HEK293 (cell line): ENCODE measurements around the gene THBS2.

ENCODE experiments used
- CTCF ChIA-PET: fragments of 350-600 bp; formaldehyde crosslinking; extraction: SDS; loops from one replicate; lab custom pipeline; 2021; ENCODE audit warnings: antibody characterized with exemption; lab: Yijun Ruan, JAX
- POLR2A ChIA-PET: fragments of 300-600 bp; formaldehyde crosslinking; extraction: SDS; loops from one replicate; lab custom pipeline; 2020; ENCODE audit warnings: antibody characterized with exemption, inconsistent platforms; lab: Yijun Ruan, JAX
- H3K27ac ChIP-seq: fragments of 200-500 bp; sonication (Bioruptor generic); 2 replicates; pipeline ENCODE4 v1.5.1; 2014; ENCODE audit warnings: low read depth, low read length, control low read depth, inconsistent platforms; ENCODE audit errors: extremely low read depth
- H3K36me3 ChIP-seq, 2 experiments: fragments of 200-500 bp in 1 of 2; sonication (Bioruptor generic) in 1 of 2; 1 replicate in 1 of 2; 2 replicates in 1 of 2; pipeline ENCODE4 v1.5.1; 2014 to 2017; ENCODE audit warnings: inconsistent platforms in 2 of 2, low read length in 2 of 2; ENCODE audit not compliant: control insufficient read depth in 2 of 2, insufficient read depth in 1 of 2
- H3K4me1 ChIP-seq: fragments of 200-500 bp; sonication (Bioruptor generic); 2 replicates; pipeline ENCODE4 v1.5.1; 2014; ENCODE audit warnings: mild to moderate bottlenecking, low read length, inconsistent platforms; ENCODE audit not compliant: control insufficient read depth, insufficient read depth
- H3K4me3 ChIP-seq: 2 replicates; pipeline ENCODE4 v1.5.1; 2011; ENCODE audit warnings: low read depth, mild to moderate bottlenecking, control low read depth, low read length, moderate library complexity
- H3K9me3 ChIP-seq: fragments of 200-500 bp; sonication (Bioruptor generic); 2 replicates; pipeline ENCODE4 v1.5.1; 2014; ENCODE audit warnings: low read depth, low read length, inconsistent platforms; ENCODE audit not compliant: control insufficient read depth, insufficient read depth
- HOXA7 ChIP-seq: sonication (generic); formaldehyde crosslinking; IDR thresholded peaks from 2 replicates; pipeline ENCODE4 v1.8.1; 2022; ENCODE audit warnings: missing genetic modification reagents, borderline replicate concordance
- PRDM1 ChIP-seq: fragments of 450-650 bp; formaldehyde crosslinking; IDR thresholded peaks from 2 replicates; pipeline ENCODE4; 2016; ENCODE audit warnings: missing biosample characterization, missing genetic modification characterization
- SETDB1 ChIP-seq: IDR thresholded peaks from one replicate; pipeline ENCODE4 v1.6.1; 2017; ENCODE audit warnings: mild to moderate bottlenecking, low read length, moderate library complexity, mixed read lengths; ENCODE audit not compliant: insufficient read length
- SP7 ChIP-seq: fragments of 450-650 bp; formaldehyde crosslinking; IDR thresholded peaks from 2 replicates; pipeline ENCODE4 v1.5.1; 2016; ENCODE audit warnings: missing biosample characterization, missing genetic modification characterization
- TCF7L2 ChIP-seq: IDR thresholded peaks from 2 replicates; pipeline ENCODE4 v1.6.1; 2011; ENCODE audit warnings: low read depth, mild to moderate bottlenecking, inconsistent platforms, low read length, moderate library complexity, borderline replicate concordance
- ZFP69B ChIP-seq: fragments of 450-650 bp; formaldehyde crosslinking; IDR thresholded peaks from 2 replicates; pipeline ENCODE4 v1.5.1; 2016; ENCODE audit warnings: missing biosample characterization, missing genetic modification characterization
- ZNF157 ChIP-seq: fragments of 450-650 bp; formaldehyde crosslinking; IDR thresholded peaks from 2 replicates; pipeline ENCODE4 v1.5.1; 2016; ENCODE audit warnings: missing biosample characterization, missing genetic modification characterization
- ZNF2 ChIP-seq: fragments of 450-650 bp; formaldehyde crosslinking; IDR thresholded peaks from 2 replicates; pipeline ENCODE4 v1.5.1; 2016; ENCODE audit warnings: missing biosample characterization, missing genetic modification characterization
- ZNF221 ChIP-seq: fragments of 450-650 bp; formaldehyde crosslinking; IDR thresholded peaks from 2 replicates; pipeline ENCODE4 v1.5.1; 2017; ENCODE audit warnings: missing biosample characterization, missing genetic modification characterization, borderline replicate concordance
- ZNF23 ChIP-seq: fragments of 450-650 bp; formaldehyde crosslinking; IDR thresholded peaks from 2 replicates; pipeline ENCODE4 v1.5.1; 2016; ENCODE audit warnings: missing biosample characterization, missing genetic modification characterization, borderline replicate concordance
- ZNF311 ChIP-seq: fragments of 450-650 bp; formaldehyde crosslinking; IDR thresholded peaks from 2 replicates; pipeline ENCODE4 v1.5.1; 2017; ENCODE audit warnings: missing biosample characterization, missing genetic modification characterization, borderline replicate concordance
- ZNF514 ChIP-seq: fragments of 450-650 bp; formaldehyde crosslinking; IDR thresholded peaks from 2 replicates; pipeline ENCODE4 v1.5.1; 2016; ENCODE audit warnings: missing biosample characterization, missing genetic modification characterization
- ZNF560 ChIP-seq: fragments of 450-650 bp; formaldehyde crosslinking; IDR thresholded peaks from 2 replicates; pipeline ENCODE4 v1.5.1; 2017; ENCODE audit warnings: missing biosample characterization, missing genetic modification characterization, borderline replicate concordance
- ZNF610 ChIP-seq: fragments of 450-650 bp; formaldehyde crosslinking; IDR thresholded peaks from 2 replicates; pipeline ENCODE4 v1.5.1; 2016; ENCODE audit warnings: missing biosample characterization, missing genetic modification characterization, borderline replicate concordance
- ZNF626 ChIP-seq: fragments of 450-650 bp; sonication (Bioruptor Pico); formaldehyde crosslinking; IDR thresholded peaks from 2 replicates; pipeline ENCODE4 v1.5.1; 2018; ENCODE audit warnings: missing biosample characterization, missing genetic modification characterization, inconsistent platforms
- ZNF629 ChIP-seq: fragments of 450-650 bp; formaldehyde crosslinking; IDR thresholded peaks from 2 replicates; pipeline ENCODE4 v1.5.1; 2017; ENCODE audit warnings: missing biosample characterization, missing genetic modification characterization
- ZNF677 ChIP-seq: fragments of 450-650 bp; IDR thresholded peaks from 2 replicates; pipeline ENCODE4 v1.5.0; 2018; ENCODE audit warnings: missing biosample characterization, mild to moderate bottlenecking, missing genetic modification characterization, moderate library complexity
- TF ChIP-seq, protein P1 (sequence below): fragments of 450-650 bp; formaldehyde crosslinking; IDR thresholded peaks from 2 replicates; pipeline ENCODE4 v1.5.1; 2016; ENCODE audit warnings: missing biosample characterization, missing genetic modification characterization

Gene THBS2

DNA sequence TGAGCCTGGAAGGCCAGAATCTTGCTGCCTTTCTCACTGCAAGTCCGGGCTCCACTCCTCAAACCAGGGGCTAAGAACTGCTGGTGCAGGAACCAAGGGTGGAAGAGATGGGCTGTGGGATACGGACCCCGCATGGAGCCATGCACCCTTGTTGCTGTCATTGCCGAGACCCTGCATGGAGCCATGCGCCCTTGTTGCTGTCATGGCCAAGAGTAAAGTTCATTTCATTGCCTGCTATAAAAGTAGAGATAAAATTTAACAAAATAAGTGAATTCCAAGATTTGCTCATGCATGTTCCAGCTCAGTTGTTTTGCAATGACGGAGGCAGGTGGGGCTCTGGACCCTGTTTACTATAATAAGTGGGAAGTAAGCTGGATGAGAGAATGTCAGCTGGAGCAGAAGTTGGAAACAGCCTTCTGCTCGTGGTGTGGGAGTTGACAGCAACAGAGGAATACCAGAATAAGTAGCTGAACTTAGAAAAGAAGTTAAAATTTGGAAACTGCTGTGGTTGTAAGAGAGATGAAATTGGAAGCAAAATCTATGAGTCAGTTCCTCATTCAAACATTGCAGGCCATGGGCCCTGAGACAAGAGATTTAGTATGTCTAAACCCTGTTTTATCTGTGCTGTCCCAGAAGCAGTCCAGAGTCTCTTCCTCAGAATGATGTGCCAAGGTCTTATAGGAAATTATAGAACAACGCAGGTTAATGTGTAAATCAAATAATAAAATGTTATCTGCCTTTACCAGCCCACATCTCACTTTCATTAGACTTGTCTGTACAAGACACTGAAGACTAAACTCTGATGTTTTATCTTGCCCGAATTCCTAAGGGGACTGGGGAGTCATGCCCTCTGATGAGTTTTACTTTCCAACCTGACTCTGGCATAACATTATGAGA lies 15.8 kb upstream of the THBS2 start:
- H3K27ac ChIP-seq = no peak overlapping the region
- ChIA-PET POLR2A (no interaction called here), CTCF (no interaction called here)
- no peak overlapping the region for H3K4me3 ChIP-seq
- no peaks in the 10 kb centered on the region for H3K9me3 ChIP-seq
- no peaks in the 10 kb centered on the region for H3K36me3 ChIP-seq
- H3K4me1 ChIP-seq = no peaks in the 10 kb centered on the region
- TF ChIP-seq ZNF2 (no peak), SETDB1 (peak; percentile 25), ZNF311 (tag by site-specific recombination) (no peak), PRDM1 (tag by site-specific recombination) (no peak), ZNF514 (tag by site-specific recombination) (no peak), ZNF157 (tag by site-specific recombination) (peak; percentile 86), ZNF23 (no peak)

GRCh38 chr6:169268276-169268675 lies 14.6 kb upstream of the THBS2 start:
- ChIA-PET POLR2A (no interaction called here), CTCF (no interaction called here)
- H3K4me1 ChIP-seq = no peaks in the 10 kb centered on the region
- no peaks in the 10 kb centered on the region for H3K36me3 ChIP-seq
- TF ChIP-seq ZNF221 (tag by site-specific recombination) = no peak
- no peak for TF ChIP-seq ZNF560 (tag by site-specific recombination)
- no peak for TF ChIP-seq ZNF514 (tag by site-specific recombination)
- no peak for TF ChIP-seq ZNF677 (tag by site-specific recombination)
- TF ChIP-seq ZNF626 (tag by site-specific recombination) = no peak
- no peak for TF ChIP-seq ZNF610 (tag by site-specific recombination)
- no peak for TF ChIP-seq ZNF2
- TF ChIP-seq ZNF629 = no peak
- TF ChIP-seq, protein P1, sequence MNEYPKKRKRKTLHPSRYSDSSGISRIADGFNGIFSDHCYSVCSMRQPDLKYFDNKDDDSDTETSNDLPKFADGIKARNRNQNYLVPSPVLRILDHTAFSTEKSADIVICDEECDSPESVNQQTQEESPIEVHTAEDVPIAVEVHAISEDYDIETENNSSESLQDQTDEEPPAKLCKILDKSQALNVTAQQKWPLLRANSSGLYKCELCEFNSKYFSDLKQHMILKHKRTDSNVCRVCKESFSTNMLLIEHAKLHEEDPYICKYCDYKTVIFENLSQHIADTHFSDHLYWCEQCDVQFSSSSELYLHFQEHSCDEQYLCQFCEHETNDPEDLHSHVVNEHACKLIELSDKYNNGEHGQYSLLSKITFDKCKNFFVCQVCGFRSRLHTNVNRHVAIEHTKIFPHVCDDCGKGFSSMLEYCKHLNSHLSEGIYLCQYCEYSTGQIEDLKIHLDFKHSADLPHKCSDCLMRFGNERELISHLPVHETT (tag by site-specific recombination) = no peak
- no peak for TF ChIP-seq TCF7L2
- no peak for TF ChIP-seq HOXA7 (CRISPR knock-in tag)
- TF ChIP-seq ZFP69B (tag by site-specific recombination) = no peak
- H3K9me3 ChIP-seq = no peaks in the 10 kb centered on the region
- no peak overlapping the region for H3K4me3 ChIP-seq
- no peak overlapping the region for H3K27ac ChIP-seq

GRCh38 chr6:169266746-169267591 lies 13.3 kb upstream of the THBS2 start:
- ChIA-PET POLR2A (no interaction called here), CTCF (no interaction called here)
- no peaks in the 10 kb centered on the region for H3K4me1 ChIP-seq
- TF ChIP-seq SP7 (tag by site-specific recombination) = no peak
- H3K4me3 ChIP-seq = no peak overlapping the region
- no peaks in the 10 kb centered on the region for H3K36me3 ChIP-seq
- no peak overlapping the region for H3K27ac ChIP-seq
- no peaks in the 10 kb centered on the region for H3K9me3 ChIP-seq
